T-cell (primary cell): ENCODE data around the gene C1GALT1. TPM values are rescaled to one million over a fixed set of nuclear protein-coding genes. Genes with fewer than 3 reads are reported as not detected.
"Not testable (repeated sequence)": the region's sequence is repeated elsewhere in the genome, so short reads cannot be mapped to it uniquely, and the experiment has no call there.

Source experiments
- ATAC-seq, 4 experiments: fragments of 200-7000 bp in 3 of 4; fragments of 150-1000 bp in 1 of 4; cut with Tn5 transposase; replicated peaks in 1 of 4; 1 replicate in 3 of 4; 2 replicates in 1 of 4; pipeline ENCODE4 v1.10.0; 2021; ENCODE audit warnings: moderate library complexity in 3 of 4, mild to moderate bottlenecking in 2 of 4, moderate number of reproducible peaks in 1 of 4
- CTCF ChIA-PET, 2 donors: fragments of 300-600 bp; sonication (Branson Sonifier 250); formaldehyde crosslinking; loops; one replicate each; lab custom pipeline; 2022; ENCODE audit warnings: antibody characterized with exemption in 2 of 2; lab: Charles Lee
- POLR2A ChIA-PET, 2 donors: fragments of 300-600 bp; sonication (Branson Sonifier 250); formaldehyde crosslinking; loops; one replicate each; lab custom pipeline; 2022; ENCODE audit warnings: antibody characterized with exemption in 2 of 2; lab: Charles Lee
- DNase-seq, 35 experiments: peaks; one replicate each; pipeline versions ENCODE4 v3.0.0 to v3.0.0-alpha.2; 2013 to 2023
- H3K27ac ChIP-seq: one replicate; pipeline ENCODE4 v1.5.1; 2013; ENCODE audit warnings: low read length
- H3K27me3 ChIP-seq, 2 experiments: replicated peaks in 1 of 2; 1 replicate in 1 of 2; 2 replicates in 1 of 2; pipeline versions ENCODE4 v1.6.1 to v1.7.0; 2013; ENCODE audit warnings: low read length in 1 of 2, mixed read lengths in 1 of 2; ENCODE audit not compliant: control insufficient read depth in 2 of 2, insufficient read depth in 2 of 2; ENCODE audit errors: extremely low read depth in 1 of 2
- H3K36me3 ChIP-seq, 2 donors: 1 replicate in 1 of 2; 2 replicates in 1 of 2; pipeline versions ENCODE4 v1.6.1 to v1.7.0; 2013; ENCODE audit warnings: low read length in 1 of 2; ENCODE audit not compliant: control insufficient read depth in 2 of 2, insufficient read depth in 1 of 2; ENCODE audit errors: extremely low read depth in 1 of 2
- H3K4me1 ChIP-seq, 2 experiments: 1 replicate in 1 of 2; 2 replicates in 1 of 2; pipeline versions ENCODE4 v1.6.1 to v1.7.0; 2013; ENCODE audit warnings: low read length in 2 of 2, mixed read lengths in 1 of 2; ENCODE audit not compliant: insufficient read depth in 2 of 2, control insufficient read depth in 1 of 2; ENCODE audit errors: extremely low read depth in 1 of 2
- H3K4me3 ChIP-seq, 2 donors: 1 replicate in 1 of 2; 2 replicates in 1 of 2; pipeline versions ENCODE4 v1.5.1 to v1.7.0; 2013; ENCODE audit warnings: mild to moderate bottlenecking in 2 of 2, low read length in 1 of 2, moderate library complexity in 1 of 2; ENCODE audit not compliant: control insufficient read depth in 1 of 2; ENCODE audit errors: extremely low read depth in 1 of 2
- H3K9me3 ChIP-seq: 2 replicates; pipeline ENCODE4 v1.7.0; 2013
- H3K27ac Mint-ChIP-seq, 2 donors: one replicate each; pipeline ENCODE4 v1.8.0; 2020 to 2021; ENCODE audit warnings: mild to moderate bottlenecking in 2 of 2, mixed read lengths in 2 of 2
- H3K27me3 Mint-ChIP-seq, 2 donors: one replicate each; pipeline ENCODE4 v1.8.0; 2021 to 2022; ENCODE audit warnings: mixed read lengths in 2 of 2
- H3K36me3 Mint-ChIP-seq: one replicate; pipeline ENCODE4 v1.8.0; 2021; ENCODE audit warnings: mixed read lengths
- H3K4me1 Mint-ChIP-seq, 3 donors: one replicate each; pipeline ENCODE4 v1.8.0; 2020 to 2022; ENCODE audit warnings: mixed read lengths in 3 of 3, mild to moderate bottlenecking in 1 of 3
- H3K4me3 Mint-ChIP-seq, 3 donors: one replicate each; pipeline ENCODE4 v1.8.0; 2020 to 2022; ENCODE audit warnings: mild to moderate bottlenecking in 3 of 3, mixed read lengths in 3 of 3, moderate library complexity in 3 of 3
- H3K9me3 Mint-ChIP-seq, 3 donors: one replicate each; pipeline ENCODE4 v1.8.0; 2020 to 2022; ENCODE audit warnings: mixed read lengths in 3 of 3
- WGBS: methylation state at CpG from one replicate; pipeline ENCODE4 v1.1.5; 2013; ENCODE audit warnings: missing lambda C conversion rate; ENCODE audit not compliant: insufficient coverage; 5-methylcytosine and 5-hydroxymethylcytosine counted together
- total RNA-seq, 35 experiments: library from RNA in 6 of 35; stranded (reverse) in 6 of 35; fragments of 120-200 nt in 1 of 35; gene quantifications; one replicate each; pipeline versions ENCODE4 v1.2.1 to v1.2.4 and lab custom pipeline; 2013 to 2026

The C1GALT1 gene
- total RNA-seq, 5 donors from 2014 or later (not counting 1 experiment from before 2014, with no cell fraction given), result 32.9 to 45.0 (median 44.0) TPM

GRCh38 chr7:7188091-7188490 is 5.7 kb downstream of the C1GALT1 start:
- no peak overlapping the region for H3K4me3 Mint-ChIP-seq
- Histone ChIP-seq H3K27me3 (no peaks in the 10 kb centered on the region), H3K36me3 (peaks cover 0 to 13% of the 10 kb centered on the region in 2 donors), H3K9me3 (no peaks in the 10 kb centered on the region), H3K27ac (no peak overlapping the region), H3K4me1 (peaks cover 18 to 40% of the 10 kb centered on the region in 2 experiments), H3K4me3 (no peak overlapping the region)
- H3K36me3 Mint-ChIP-seq, result peaks cover 23% of the 10 kb centered on the region
- H3K27ac Mint-ChIP-seq, result no peak overlapping the region
- DNase-seq (no peak), ATAC-seq (no peak)
- POLR2A ChIA-PET, result no interaction called here
- no peaks in the 10 kb centered on the region for H3K27me3 Mint-ChIP-seq
- H3K9me3 Mint-ChIP-seq, result peaks cover 0 to 8% (median 3%) of the 10 kb centered on the region in 3 donors
- peaks cover 14 to 37% (median 30%) of the 10 kb centered on the region in 3 donors for H3K4me1 Mint-ChIP-seq
- CTCF ChIA-PET, result no interaction called here

GRCh38 chr7:7188742-7189141 is 6.4 kb downstream of the C1GALT1 start:
- Histone ChIP-seq H3K27me3 (no peaks in the 10 kb centered on the region), H3K4me1 (peaks cover 18 to 41% of the 10 kb centered on the region in 2 experiments), H3K9me3 (no peaks in the 10 kb centered on the region), H3K4me3 (no peak overlapping the region), H3K36me3 (peaks cover 0 to 13% of the 10 kb centered on the region in 2 donors), H3K27ac (no peak overlapping the region)
- Mint-ChIP-seq H3K4me3 (no peak overlapping the region), H3K9me3 (peaks cover 0 to 12% (median 5%) of the 10 kb centered on the region in 3 donors), H3K36me3 (peaks cover 25% of the 10 kb centered on the region), H3K4me1 (peaks cover 21 to 40% (median 37%) of the 10 kb centered on the region in 3 donors), H3K27me3 (no peaks in the 10 kb centered on the region), H3K27ac (peak overlapping the region in 1 of 2 donors; percentile 65)
- WGBS, result 100% methylated on average over 1 of the region's 4 CpGs
- ChIA-PET POLR2A (interaction anchor here in 1 of 2 donors (0.5 kb wide), 1 partner anchor 22 kb away, joined by 3 read pairs; no protein-coding TSS in a partner anchor), CTCF (no interaction called here)
- ATAC-seq (no peak), DNase-seq (no peak)

DNA sequence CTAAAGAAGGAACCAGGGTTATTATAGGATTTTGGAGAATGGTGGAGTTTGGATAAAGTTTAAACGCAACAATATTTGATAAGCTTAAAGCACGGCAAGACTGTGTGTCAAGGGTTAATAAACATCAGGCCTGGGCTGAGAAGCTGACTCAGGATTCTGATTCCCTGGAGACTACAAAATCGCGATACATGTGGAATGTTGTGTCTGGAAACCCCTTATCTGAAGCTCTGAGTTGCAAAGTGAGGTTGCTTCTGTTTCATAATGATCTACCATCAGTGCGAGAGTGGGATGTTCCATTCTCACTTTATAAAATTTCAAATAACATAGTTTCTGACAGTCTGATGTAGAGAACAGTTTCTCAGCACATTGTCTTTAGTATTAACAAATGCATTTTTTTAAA is 7.8 kb downstream of the C1GALT1 start:
- H3K27ac Mint-ChIP-seq, result peak overlapping the region in 1 of 2 donors; percentile 30
- WGBS, result 100% methylated on average over 3 of the region's 5 CpGs
- ChIA-PET POLR2A (no interaction called here), CTCF (interaction anchor here in 1 of 2 donors (1.2 kb wide), 1 partner anchor 8 kb away, joined by 4 read pairs; no protein-coding TSS in a partner anchor)
- H3K27me3 ChIP-seq, result no peaks in the 10 kb centered on the region
- H3K4me1 ChIP-seq, result peaks cover 18 to 38% of the 10 kb centered on the region in 2 experiments
- no peaks in the 10 kb centered on the region for H3K27me3 Mint-ChIP-seq
- H3K9me3 Mint-ChIP-seq, result peaks cover 0 to 12% (median 5%) of the 10 kb centered on the region in 3 donors
- peaks cover 25% of the 10 kb centered on the region for H3K36me3 Mint-ChIP-seq
- H3K4me3 ChIP-seq, result no peak overlapping the region
- DNase-seq (no peak), ATAC-seq (peak in 1 of 4 experiments; percentile 29)
- H3K4me3 Mint-ChIP-seq, result no peak overlapping the region
- peaks cover 35 to 54% (median 51%) of the 10 kb centered on the region in 3 donors for H3K4me1 Mint-ChIP-seq
- H3K27ac ChIP-seq, result no peak overlapping the region
- no peaks in the 10 kb centered on the region for H3K9me3 ChIP-seq
- H3K36me3 ChIP-seq, result peaks cover 0 to 13% of the 10 kb centered on the region in 2 donors

- H3K4me1 ChIP-seq, result peaks cover 12 to 35% of the 10 kb centered on the region in 2 experiments
- no peak overlapping the region for H3K27ac ChIP-seq
- H3K27me3 ChIP-seq, result no peaks in the 10 kb centered on the region
- CTCF ChIA-PET, result interaction anchor here in 1 of 2 donors (1.2 kb wide), 1 partner anchor 9 kb away, joined by 4 read pairs; no protein-coding TSS in a partner anchor
- H3K9me3 ChIP-seq, result no peaks in the 10 kb centered on the region
- ATAC-seq (no peak), DNase-seq (no peak)
- POLR2A ChIA-PET, result no interaction called here
- Mint-ChIP-seq H3K27me3 (no peaks in the 10 kb centered on the region), H3K36me3 (peaks cover 24% of the 10 kb centered on the region), H3K4me1 (peaks cover 42 to 61% (median 57%) of the 10 kb centered on the region in 3 donors), H3K4me3 (no peak overlapping the region), H3K9me3 (peaks cover 0 to 12% (median 5%) of the 10 kb centered on the region in 3 donors), H3K27ac (no peak overlapping the region)
- H3K36me3 ChIP-seq, result peaks cover 0 to 6% of the 10 kb centered on the region in 2 donors
- H3K4me3 ChIP-seq, result no peak overlapping the region
- WGBS, result no CpG with 5 or more reads among the region's 1 CpG
Measured at GRCh38 chr7:7191137-7191536, 8.8 kb downstream of the C1GALT1 start.

GRCh38 chr7:7192798-7193788 is 10.7 kb downstream of the C1GALT1 start:
- Mint-ChIP-seq H3K4me1 (peaks cover 50 to 79% (median 73%) of the 10 kb centered on the region in 3 donors), H3K36me3 (peaks cover 28% of the 10 kb centered on the region), H3K9me3 (peaks cover 0 to 12% (median 5%) of the 10 kb centered on the region in 3 donors), H3K4me3 (peak overlapping the region; percentile 32 to 57 (median 55)), H3K27ac (peak overlapping the region; percentile 80 to 91)
- H3K36me3 ChIP-seq, H3K9me3 ChIP-seq, H3K27me3 Mint-ChIP-seq, H3K4me3 ChIP-seq, H3K27me3 ChIP-seq: not testable (repeated sequence)
- ChIA-PET CTCF (interaction anchor here in 1 of 2 donors (0.5 to 1.0 kb wide), 2 partner anchors 9 to 17 kb away, joined by 4 to 5 read pairs; no protein-coding TSS in a partner anchor), POLR2A (interaction anchor here in 1 of 2 donors (0.6 to 0.7 kb wide), 2 partner anchors 9 to 86 kb away, joined by 3 read pairs; no protein-coding TSS in a partner anchor)
- peak overlapping the region; percentile 57 for H3K27ac ChIP-seq
- 40% methylated on average over 1 of the region's 4 CpGs for WGBS
- DNase-seq, result peak in 2 of 35 experiments; percentile 2 to 43
- peak in 2 of 4 experiments; percentile 36 to 74 for ATAC-seq
- H3K4me1 ChIP-seq, result peaks cover 0 to 17% of the 10 kb centered on the region in 2 experiments

DNA sequence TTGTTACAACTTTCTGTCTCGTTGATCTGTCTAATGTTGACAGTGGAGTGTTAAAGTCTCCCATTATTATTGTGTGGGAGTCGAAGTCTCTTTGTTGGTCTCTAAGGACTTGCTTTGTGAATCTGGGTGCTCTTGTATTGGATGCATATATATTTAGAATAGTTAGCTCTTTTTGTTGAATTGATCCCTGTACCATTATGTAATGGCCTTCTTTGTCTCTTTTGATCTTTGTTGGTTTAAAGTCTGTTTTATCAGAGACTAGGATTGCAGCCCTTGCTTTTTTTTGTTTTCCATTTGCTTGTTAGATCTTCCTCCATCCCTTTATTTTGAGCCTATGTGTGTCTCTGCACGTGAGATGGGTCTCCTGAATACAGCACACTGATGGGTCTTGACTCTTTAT is 17.2 kb downstream of the C1GALT1 start:
- H3K4me3 ChIP-seq, ATAC-seq, H3K36me3 ChIP-seq, H3K27me3 Mint-ChIP-seq, H3K27me3 ChIP-seq, H3K9me3 ChIP-seq, CTCF ChIA-PET, DNase-seq, H3K27ac ChIP-seq, H3K4me3 Mint-ChIP-seq, POLR2A ChIA-PET: not testable (repeated sequence)
- Mint-ChIP-seq H3K36me3 (peaks cover 24% of the 10 kb centered on the region), H3K4me1 (peaks cover 83 to 95% (median 93%) of the 10 kb centered on the region in 3 donors), H3K9me3 (peaks cover 4 to 15% (median 6%) of the 10 kb centered on the region in 3 donors), H3K27ac (peak overlapping the region; percentile 29 to 44)
- H3K4me1 ChIP-seq, result peaks cover 15 to 24% of the 10 kb centered on the region in 2 experiments
- no CpG with 5 or more reads among the region's 3 CpGs for WGBS
